G401.6 (cell line): Measurements from ENCODE around the gene STOML1.
"Not testable (repeated sequence)": the region's sequence is repeated elsewhere in the genome, so short reads cannot be mapped to it uniquely, and the experiment has no call there.

Experiments
- FAIRE-seq: peaks from 2 replicates; lab custom pipeline; 2012; peaks lifted over from hg19 to GRCh38; lab: Jason Lieb, UNC

STOML1 gene

DNA sequence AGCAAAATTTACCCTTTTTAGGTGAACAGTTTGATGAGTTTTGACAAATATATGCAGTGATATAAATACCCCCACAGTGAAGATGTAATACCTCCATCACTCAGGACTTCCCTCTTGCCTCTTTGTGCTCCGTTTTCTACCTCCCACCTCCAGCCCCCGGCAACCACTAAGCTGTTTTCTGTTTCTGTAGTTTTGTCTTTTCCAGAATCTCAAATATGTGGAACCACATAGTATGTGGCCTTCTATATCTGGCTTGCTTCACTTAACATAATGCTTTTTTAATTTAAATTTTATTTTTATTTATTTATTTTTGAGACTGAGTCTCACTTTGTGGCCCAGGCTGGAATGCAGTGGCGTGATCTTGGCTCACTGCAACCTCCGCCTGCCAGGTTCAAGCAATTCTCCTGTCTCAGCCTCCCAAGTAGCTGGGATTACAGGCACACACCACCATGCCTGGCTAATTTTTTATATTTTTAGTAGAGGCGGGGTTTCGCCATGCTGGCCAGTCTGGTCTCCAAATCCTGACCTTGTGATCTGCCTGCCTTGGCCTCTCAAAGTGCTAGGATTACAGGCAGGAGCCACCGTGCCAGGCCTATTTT, 31.5 kb downstream of the STOML1 start:
- not testable (repeated sequence) for FAIRE-seq

DNA sequence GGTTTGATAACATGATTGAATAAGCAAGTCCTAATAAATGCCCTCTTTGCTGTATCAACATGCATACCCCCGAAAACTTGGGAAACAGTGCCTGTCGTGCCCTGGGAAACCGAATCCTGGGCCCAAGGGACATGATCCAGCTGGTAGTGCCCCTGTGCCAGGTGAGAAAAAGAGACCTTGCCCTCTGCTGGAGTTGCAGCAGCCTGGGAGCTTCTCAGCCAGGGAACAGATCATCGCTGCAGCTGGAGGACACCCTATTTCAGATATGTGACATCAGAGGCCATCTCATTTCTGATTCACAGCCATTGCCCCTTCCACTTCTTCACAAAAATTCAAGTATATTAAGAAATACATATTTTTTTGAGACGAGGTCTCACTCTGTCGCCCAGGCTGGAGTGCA, 32.3 kb downstream of the STOML1 start:
- no peak for FAIRE-seq

DNA sequence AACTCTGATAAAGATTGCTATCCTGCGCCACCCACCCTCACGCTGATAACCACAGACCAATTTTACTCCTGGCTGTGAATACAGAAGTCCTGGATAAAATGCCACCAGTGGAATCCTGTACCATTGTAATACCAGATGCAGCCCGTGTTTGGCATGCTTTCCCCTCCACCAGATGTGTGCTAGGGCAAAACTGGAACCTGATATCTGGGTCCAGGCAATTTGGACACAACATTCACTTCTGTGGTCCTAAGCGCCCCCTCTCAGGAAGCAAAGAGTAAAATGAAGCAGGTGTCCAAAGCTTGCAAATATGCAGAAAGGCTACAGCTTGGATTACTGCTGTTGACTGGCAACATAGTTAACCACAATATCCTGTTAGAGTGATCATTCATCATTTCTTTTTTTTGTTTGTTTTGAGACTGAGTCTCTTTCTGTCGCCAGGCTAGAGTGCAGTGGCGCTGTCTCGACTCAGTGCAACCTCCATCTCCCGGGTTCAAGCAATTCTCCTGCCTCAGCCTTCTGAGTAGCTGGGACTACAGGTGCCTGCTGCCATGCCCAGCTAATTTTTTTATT, 33.0 kb downstream of the STOML1 start:
- no peak for FAIRE-seq

DNA sequence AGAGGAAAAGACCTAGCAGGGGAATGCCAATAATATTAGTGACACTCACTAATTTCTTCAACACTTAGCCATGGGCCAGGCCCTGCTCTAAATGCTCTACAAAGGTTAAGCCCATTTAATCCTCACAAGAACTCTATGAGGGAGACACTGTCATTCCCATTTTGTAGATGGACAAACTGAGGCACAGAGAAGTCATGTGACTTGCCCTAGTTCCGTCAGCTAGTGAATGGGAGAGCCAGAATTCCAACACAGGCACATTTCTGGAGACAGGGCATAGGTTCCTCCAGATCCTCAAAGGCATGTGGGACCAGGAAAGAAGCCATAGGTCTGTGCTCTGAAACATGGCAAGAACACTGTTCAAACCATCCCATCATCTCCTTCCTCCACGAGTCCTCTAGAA, 34.3 kb downstream of the STOML1 start:
- no peak for FAIRE-seq

DNA sequence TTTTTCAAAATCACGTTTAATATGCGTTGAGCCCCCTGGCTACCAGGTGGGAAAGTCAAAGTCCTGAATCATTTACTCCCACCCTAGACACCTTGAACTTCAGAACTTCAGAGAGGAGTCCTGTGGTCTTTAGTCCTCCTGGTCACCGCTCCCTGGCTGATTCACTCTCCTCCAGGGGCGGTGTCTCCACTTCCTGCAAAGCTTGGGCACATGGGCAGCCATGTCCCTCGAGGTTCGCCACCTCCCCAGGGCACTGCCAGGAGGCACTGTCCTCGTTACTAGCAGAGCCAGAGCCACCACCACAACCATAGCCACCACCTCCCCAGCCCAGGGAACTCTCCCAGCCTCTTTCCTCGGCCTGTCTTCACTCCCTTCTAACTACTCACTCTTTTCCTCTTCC, 34.8 kb downstream of the STOML1 start:
- FAIRE-seq = no peak

DNA sequence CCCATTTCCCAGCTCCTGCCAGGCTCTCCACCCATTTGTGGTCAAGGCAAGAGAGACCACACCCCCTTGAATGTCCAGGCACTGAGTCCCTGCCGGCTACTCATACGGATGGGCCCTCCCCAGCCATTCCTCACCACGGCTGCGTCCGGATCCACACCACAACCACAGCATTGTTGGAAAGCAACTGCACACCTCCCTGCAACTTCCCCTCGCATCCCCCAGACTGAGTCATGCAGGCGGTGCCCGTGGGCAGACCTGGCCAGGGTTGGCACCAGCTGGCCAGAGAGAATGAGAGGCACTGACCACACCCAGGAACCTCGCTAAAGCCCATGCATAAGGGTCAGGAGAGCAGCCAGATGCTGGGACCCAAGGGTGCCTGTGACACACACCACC, 35.4 kb downstream of the STOML1 start:
- FAIRE-seq = no peak

DNA sequence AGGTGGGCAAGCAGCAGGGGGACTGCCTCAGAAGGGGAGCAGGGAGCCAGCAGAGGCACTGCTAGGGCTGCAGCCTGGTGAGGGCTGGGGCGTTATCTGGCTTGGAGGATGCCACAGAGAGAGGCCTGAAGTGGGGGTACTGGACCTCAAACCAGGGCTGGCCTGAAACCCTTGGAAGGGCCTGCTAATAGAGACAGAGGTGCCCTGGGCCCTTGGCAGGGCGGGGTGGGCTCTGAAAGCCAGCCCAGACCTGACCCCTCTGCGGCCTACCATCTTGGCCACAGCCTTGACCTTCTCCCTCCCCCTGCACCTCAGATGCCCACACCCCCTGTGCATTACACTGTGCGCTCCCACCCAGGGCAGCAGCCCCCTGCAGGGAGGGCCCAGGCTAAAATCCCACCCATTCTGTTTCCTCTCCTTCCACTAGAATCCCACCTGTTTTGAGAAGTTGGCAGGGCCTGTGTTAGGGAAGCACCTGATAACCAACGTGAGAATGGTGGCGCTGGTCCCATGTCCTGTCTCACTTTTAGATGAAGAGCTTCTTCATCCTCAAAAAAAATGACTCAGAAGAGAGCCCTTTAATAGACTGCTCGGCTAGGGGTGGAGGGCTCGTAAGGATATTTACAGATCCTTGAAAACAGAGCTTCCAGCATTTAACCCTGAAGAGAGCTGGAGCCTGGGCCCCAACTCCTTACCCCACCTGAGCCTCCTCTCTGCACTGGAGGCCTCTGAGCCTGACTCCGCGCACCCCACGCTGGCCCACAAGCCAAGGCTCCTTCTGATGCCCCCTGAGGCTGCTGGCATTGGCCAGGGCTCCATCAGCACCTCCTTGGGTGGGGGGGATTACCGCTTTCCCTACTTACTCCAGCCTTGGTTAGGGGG, 36.0 kb downstream of the STOML1 start:
- FAIRE-seq = no peak

DNA sequence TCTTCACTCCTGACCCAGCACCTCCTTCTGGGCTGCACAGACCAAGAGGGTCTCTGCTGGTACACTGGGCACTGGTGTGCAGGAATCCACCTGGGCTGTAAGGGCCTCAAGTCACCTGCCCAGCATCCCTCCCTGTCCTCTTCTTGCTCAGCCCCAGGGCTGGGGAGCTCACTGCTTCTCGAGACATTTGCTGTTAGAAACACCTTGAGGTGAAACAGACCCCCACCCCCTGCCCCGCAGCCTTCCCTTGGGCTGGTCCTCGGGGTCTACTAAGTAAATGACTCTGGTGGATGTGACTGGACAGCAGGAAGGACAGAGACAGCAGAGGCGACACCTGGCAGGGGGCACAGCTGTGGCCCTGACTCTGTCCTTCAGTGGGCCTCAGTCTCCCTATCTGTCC, 36.8 kb downstream of the STOML1 start:
- FAIRE-seq = no peak

DNA sequence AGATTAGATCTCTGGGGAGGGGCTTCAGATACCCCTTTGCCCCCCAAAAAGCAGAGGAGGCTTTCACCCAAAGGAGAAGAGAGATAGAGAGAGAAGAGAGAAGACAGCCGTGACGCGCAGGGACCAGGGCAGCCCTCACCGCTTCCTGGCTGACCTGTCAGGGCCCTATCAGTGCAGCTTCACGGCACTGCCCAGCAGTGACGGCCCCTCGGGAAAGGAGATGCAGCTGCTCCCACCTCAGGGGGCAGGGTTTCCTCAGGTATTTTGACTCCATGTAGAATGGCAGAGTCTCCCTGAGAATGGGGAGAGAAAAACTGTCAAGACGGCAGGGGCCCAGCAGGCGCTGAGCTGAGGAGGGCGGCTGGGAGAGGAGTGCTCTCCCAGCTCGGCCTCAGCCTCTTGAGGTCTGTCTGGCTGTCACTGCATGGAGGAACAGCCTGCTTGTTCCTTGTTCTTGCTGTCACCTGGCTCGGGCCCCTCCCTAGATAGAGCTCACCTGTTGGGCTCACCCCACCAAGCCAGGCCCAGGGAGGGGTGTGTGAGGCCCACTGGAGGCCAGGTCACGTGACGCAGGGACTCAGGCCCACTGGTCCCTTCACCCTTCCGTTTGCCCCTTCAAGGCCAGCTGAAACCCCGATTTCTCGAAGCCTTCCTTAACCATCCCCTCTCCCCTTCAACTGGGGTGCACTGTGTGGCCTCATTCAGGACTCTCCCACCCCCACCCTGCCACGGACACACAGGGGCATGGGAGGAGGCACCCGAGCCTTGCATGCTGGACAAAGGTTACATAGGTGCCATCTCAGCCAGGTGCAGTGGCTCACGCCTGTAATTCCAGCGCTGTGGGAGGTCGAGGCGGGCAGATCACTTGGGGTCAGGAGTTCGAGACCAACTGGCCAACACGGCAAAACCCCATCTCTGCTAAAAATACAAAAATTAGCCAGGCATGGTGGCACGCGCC, 37.6 kb downstream of the STOML1 start:
- FAIRE-seq = no peak

DNA sequence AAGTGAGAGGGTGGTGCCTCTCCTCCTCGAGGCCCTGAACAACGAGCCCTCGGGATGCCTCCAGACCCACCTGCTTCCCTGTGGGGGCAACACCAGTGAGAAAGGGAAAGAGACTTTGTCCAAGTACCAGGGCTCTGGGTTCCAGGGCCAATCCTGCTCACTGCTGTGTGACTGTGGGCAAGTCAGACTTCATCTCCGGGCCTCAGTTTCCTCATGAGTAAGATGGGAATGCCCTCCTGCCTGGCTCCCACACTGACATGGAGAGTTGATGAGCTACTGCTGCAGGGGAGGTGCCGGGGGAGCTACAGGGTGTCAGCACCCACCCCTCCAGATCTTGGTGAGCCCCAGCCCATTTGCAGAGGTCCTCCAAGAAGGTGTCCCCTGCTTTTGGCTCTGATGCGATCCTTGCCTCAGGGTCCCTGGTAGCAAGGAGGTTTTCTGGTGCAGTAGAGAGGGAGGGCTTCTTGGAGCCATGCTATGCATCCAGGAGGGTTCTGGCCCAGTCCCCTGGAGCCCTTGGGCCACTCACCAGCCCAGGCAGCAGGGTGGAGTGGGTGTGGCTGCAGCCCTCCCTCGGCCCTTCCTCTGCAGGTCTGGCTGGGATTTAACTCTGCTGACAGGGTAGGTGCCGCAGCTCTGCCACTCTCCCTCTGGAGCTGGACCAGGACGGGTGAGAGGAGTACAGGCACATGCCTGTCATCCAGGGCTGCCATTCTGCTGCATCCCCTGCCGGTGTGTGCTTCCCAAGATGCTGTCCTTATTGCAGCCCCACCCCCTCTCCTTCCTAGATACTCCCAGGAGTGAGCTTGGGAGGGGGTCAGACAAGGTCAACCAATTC, 39.0 kb downstream of the STOML1 start:
- no peak for FAIRE-seq

DNA sequence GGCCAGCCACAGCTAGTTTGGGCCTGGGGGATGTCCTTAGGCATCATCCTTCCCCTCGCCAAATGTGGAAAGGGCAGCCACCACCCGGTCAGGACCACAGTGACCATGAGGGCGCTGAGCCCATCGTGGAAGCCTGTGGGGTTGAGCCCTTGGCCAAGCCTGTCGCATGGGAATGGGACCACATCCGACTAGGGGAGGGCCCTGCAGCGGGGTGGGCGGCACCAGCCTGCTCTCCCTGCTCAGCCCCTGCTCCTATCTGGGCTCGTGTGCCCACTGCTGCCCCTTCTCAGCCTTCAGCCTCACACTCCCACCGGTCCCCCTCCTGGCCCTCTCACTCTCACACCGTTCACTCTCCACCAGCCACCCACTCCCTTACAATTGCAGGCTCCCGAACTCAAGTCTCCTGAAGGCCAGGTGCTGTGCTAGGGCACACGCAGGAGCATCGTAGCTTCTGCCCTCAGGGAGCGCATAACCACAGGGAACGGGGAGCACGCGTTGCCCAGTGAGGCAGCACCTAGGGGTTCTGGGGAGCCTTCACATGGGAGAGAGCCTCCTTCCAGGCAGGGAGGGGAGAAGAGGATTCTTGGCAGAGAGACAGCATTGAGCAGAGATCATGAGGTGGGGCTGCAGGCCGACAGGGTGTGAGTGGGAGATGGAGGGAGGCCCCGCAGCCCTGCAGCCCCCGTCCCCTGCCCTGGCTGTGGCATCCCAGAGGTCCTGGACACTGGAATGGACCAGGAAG, 39.8 kb downstream of the STOML1 start:
- no peak for FAIRE-seq

DNA sequence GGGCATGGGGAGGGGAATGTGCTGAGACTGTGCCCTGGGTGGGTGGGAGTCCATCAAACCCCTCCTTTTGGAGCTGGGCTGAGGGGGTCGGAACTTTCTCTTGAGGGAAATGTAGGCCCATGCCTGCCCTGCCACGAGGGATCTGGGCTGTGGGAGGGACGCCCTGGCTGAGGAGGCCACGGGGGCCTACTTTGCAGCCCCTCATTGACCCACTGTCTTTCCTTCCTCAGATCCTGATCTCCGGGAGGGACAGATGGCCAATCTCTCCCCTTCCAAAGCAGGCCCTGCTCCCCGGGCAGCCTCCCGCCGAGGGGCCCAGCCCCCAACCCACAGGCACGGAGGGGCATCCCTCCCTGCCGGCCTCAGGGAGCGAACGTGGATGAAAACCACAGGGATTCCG, 40.5 kb downstream of the STOML1 start:
- no peak for FAIRE-seq

DNA sequence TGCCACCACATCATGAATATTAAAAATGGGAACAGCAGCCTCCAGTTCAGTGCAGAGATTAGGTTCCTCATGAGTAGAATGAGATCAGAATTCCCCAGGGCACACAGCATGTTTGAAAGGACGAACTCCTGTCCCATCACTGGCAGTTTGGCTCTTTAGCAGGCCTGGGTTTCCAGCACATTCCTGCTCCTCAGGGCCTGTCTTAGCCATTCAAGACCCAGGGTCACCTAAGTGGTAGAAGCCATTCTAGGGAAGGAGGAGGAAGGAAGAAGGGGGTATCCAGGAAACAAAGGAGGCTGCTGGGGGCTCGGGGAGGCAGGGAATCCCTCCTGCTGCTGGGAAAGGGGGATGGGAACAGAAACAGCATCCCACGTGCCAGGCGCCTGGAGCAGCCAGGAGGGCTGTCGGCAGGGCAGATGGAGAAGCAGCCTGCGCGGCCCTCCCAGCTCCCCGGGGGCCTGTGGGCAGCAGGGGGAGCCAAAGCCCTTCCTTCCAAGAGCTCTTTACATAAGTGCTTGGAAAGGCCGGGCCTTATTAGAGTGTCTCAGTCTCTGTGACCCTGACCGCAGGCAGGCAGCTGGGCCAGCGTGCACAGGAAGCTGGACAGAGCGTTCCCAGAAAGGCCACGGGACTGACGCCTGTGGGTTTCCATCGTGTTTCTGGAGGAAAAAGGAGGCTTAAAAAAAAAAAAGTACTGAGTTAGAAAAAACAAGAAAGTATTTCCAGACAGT, 41.1 kb downstream of the STOML1 start:
- FAIRE-seq = peak; percentile 72

DNA sequence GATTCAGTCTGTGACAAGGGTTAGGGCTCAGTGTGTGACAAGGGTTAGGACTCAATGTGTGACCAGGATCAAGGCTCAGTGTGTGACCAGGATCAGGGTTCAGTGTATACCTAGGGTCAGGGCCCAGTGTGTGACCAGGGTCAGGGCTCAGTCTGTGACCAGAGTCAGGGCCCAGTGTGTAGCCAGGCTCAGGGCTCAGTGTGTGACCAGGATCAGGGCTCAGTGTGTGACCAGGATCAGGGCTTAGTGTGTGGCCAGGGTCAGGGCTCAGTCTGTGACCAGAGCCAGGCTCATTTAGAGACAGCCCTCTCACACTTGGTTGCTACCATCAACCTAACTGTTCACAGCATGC, 41.6 kb downstream of the STOML1 start:
- no peak for FAIRE-seq

DNA sequence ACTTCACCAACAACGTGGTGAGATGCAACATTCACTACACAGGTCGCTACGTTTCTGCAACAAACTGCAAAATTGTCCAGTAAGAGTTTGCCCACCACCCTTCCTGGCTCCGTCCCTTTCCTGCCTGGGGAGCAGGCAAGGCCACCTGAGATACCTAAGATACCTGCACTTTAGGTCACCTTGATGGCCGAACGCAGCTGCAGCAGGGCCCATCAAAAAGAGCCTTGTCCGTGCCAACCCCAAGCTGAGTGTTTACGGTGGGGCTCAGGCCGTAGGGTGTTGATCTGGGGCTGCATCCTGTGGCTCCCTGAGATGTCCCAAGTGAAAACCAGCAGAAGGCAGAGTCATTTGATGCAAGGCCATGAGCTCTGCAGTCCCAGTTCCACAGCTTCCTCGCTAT, 42.6 kb downstream of the STOML1 start:
- FAIRE-seq = no peak

DNA sequence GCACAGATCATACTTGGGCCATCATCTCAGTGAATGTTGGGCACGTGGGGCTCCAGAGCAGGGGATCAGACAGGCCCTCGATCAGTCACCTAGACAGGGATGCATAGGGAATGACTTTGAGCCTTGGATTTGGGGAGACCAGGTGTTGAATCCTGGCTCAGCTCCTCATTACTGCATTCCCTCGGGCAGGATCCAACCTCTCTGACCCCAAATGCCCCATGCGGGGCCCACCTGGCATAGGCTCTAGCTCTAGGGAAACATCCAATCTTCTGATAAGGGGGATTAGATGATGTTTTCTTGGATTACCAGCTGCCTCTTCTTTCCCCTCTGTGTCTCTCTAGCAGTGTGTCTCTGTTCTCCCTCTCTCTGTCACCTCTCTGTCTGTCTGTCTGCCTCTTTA, 43.1 kb downstream of the STOML1 start:
- FAIRE-seq = no peak

DNA sequence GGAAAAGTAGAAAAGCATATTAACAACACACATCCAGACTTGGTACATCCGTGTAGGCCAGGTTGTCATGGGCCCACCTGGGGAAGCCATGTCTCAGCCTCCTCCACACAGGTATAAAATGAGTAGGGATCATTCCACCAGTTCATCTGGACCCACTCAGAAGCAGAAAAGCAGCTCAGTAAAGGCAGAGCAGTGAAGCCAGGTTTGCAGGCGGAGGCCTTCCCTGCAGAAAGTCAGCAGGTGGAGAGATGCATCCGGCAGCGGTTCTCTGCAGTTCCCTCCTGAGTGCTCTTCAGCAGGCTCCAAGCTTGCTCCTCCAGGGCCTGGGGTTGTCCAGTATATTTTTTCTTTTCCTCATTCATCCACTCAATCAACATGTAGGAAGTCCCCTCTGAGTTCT, 43.7 kb downstream of the STOML1 start:
- FAIRE-seq = no peak

DNA sequence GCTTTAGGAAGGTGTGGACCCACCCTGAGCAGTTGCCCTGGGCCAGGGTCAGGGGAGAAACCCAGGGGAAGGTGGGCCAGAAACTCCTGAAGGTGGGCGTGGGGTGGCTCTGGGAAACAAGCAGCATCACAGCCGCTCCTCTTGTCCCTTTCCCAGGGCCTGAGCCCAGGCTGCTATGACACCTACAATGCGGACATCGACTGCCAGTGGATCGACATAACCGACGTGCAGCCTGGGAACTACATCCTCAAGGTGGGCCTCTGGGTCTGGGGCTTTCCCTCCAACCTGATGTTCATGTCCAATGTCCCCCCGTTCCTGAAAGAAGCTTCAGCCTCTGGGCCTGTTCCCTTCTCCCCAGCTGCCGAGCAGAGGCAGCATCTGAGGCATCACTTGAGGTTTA, 44.4 kb downstream of the STOML1 start:
- FAIRE-seq = no peak

DNA sequence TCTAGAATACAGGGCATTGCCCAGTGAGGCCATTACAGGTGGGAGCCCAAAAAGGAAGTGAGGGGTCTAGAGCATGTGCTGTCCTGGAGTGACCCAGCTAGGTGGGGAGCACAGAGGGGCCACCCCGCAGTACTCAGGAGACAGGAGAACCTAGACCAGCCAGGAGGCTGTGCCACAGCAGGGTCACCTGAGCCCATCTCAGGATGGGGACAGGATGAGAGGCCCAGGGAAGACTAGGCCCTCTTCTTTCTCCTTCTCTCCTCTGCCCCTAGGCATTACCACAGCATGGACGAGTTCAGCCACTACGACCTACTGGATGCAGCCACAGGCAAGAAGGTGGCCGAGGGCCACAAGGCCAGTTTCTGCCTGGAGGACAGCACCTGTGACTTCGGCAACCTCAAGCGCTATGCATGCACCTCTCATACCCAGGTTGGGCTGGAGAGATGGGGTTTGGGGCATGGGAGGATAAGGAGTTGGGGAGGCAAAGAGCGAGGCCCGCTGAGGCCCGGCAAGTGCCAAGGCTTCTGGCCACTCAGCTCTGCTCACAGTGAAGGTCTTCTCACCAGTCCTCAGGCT, 45.2 kb downstream of the STOML1 start:
- FAIRE-seq = no peak
